Sigmoid colon (tissue), 4 donors: Measurements from ENCODE around the gene PKDCC.

Experiments used
- CTCF ChIP-seq, 4 experiments: fragments of 450-650 bp in 3 of 4; fragments of 200-600 bp in 1 of 4; IDR thresholded peaks; one replicate each; pipeline ENCODE4 v1.5.1; 2016 to 2019; ENCODE audit warnings: antibody characterized with exemption in 4 of 4, mild to moderate bottlenecking in 3 of 4, moderate library complexity in 2 of 4
- EP300 ChIP-seq, 4 donors: sonication (generic); formaldehyde crosslinking; IDR thresholded peaks; one replicate each; pipeline ENCODE4 v1.6.1; 2017; ENCODE audit warnings: antibody characterized with exemption in 4 of 4
- POLR2A ChIP-seq, 2 donors: fragments of 450-650 bp; IDR thresholded peaks; one replicate each; pipeline ENCODE4 v1.6.1; 2016; ENCODE audit warnings: antibody characterized with exemption in 2 of 2, mild to moderate bottlenecking in 2 of 2, moderate library complexity in 2 of 2
- POLR2AphosphoS5 ChIP-seq, 4 donors: sonication (generic); formaldehyde crosslinking; IDR thresholded peaks; one replicate each; pipeline ENCODE4 v1.6.1; 2017; ENCODE audit warnings: antibody characterized with exemption in 4 of 4

DNA sequence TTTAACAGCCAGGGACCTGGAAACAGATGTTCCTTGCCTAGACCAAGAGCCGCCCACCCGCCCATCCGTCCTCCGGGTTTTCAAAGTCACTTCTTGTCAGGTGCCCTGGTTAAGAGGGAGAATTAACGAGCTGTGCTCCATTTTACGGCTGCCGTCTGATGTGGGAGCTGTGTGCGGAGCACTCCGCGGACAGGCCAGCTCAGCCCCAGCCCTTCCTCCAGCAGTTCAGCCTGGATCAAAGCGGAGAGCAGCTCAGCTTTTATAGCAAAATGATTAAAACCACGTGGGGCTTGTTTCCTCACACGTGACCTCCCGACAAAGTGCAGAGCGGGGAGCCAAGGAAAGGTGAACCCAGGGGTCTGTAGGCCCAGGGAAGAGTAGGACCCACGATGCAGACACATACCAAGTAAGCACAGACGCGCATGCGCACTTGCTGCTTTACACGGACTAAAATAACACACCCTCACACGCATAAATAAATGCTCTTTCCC, 46.1 kb upstream of the PKDCC start:
- no peak for TF ChIP-seq CTCF (IDR thresholded peaks at IDR 0.05)
- TF ChIP-seq POLR2A (IDR thresholded peaks at IDR 0.05), result no peak
- TF ChIP-seq POLR2AphosphoS5 (IDR thresholded peaks at IDR 0.05), result no peak
- TF ChIP-seq EP300 (IDR thresholded peaks at IDR 0.05), result no peak
